ENCODE results near the gene EIF3B.
"Not testable (repeated sequence)": the region's sequence is repeated elsewhere in the genome, so short reads cannot be mapped to it uniquely, and the experiment has no call there.

The EIF3B gene

DNA sequence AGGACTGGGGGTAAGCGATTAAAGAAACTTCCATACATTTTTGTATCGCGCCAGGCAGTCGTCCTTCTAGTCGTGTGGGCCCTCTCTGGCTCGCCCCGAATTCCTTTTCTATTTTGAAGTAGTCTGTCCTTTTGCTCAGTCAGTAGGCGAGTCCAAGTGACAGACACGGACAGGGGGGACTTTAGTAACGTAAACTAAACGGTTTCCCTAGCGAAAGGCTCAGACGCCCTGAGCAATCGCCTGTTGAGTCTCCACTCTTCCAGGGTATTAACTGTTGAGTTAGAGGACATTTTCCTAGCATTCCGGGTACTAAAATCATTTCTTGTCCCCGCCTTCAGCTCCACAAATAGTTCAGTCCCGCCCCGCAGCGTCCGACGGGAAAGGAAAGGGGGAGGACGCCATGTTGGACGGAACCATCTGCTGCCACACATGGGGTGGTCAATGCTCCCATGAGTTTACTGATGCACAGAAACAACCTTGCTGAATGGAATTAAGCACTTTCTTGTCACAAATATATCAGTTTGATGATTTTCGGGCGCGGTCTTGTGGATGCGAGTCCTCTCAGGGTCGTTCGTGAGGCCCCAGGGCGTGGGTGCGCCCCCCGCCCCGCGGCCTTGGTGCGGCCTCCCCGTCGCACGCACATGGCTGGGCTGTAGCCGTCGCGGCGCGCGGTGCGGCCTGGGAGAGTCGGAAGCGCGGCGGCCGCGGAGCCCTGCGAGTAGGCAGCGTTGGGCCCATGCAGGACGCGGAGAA is at the start of gene EIF3B:
TSS of gene EIF3B (plus strand) at position 642 of the 753 bp plus-strand sequence. CDS start at position 737, 95 bp downstream.
- peak; percentile 88 for DNase-seq

- DNase-seq = not testable (repeated sequence)
Measured at GRCh38 chr7:2305258-2305657, 49.4 kb upstream of the EIF3B start.

GRCh38 chr7:2306688-2307087 is 47.9 kb upstream of the EIF3B start:
- DNase-seq = no peak

DNA sequence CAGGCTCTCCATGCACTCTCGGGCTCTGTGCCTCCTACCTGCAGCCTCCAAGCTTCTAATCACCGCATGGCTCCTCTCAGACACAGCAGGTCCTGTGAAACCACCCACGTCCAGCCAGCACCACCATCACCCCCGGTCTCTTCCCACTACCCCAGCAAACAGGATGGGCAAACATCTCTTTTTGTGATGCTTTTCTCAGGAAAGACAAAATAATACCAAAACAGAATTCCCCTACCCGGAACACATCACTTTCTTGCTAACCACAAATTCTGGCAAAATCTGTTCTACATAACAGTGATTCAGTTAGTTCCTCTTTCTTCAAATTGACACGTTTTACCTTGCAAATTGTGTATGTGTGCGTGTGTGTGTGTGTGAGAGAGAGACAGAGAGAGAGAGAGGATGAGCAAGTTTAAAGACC is 46.9 kb upstream of the EIF3B start:
- DNase-seq = peak; percentile 32

DNA sequence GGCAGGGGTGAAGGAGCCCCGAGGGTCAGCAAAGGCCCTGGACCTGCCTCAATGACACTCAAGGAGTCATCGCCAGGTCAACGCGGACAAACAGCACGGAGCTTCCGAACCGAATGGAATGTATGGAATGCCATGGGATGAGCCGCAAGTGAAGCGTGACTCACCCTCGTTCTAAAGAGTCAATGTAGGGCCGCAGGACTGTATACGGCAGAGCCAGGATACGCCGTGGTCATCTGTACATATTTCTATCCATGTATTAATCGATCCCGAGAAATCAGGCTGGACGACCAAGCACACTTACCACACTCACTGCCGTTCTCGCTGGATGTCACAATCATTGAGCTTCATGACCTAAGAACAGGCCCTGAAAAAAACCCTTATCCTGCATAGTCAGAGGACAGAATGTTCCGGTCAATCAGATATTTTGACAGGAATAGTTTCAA is 44.7 kb upstream of the EIF3B start:
- DNase-seq = no peak

DNA sequence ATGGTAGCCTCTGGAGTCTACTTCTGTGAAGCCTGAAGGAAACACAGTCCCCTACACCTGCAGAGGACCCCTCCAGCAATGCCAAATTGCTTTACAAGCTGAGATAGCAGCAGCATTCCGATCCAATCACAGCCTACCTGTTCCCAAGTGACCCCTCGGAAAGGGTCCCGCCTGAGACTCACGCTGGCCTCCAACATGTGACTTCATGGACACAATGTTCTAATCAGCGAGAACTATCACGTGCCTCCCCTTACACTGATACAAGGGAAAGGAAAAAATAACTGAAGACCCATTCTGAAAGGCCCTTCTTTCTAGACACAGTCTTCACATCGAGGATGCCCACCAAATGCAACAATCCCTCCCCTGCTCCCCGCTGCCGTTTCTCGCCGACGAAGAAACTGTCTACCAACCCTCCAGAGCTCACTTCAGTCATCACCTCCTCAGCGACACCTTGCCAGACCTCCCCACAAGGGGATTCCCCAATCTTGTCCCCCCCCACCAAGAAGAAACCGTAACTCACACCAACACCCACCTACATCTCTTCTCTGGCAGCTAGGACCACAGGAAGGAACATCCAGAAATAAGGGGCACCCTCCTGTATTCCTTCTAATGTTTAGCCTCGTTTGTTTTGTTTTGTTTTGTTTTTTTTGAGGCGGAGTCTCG is 42.2 kb upstream of the EIF3B start:
- DNase-seq = peak; percentile 19

- DNase-seq = no peak
Measured at GRCh38 chr7:2313450-2314208, 41.0 kb upstream of the EIF3B start.

DNA sequence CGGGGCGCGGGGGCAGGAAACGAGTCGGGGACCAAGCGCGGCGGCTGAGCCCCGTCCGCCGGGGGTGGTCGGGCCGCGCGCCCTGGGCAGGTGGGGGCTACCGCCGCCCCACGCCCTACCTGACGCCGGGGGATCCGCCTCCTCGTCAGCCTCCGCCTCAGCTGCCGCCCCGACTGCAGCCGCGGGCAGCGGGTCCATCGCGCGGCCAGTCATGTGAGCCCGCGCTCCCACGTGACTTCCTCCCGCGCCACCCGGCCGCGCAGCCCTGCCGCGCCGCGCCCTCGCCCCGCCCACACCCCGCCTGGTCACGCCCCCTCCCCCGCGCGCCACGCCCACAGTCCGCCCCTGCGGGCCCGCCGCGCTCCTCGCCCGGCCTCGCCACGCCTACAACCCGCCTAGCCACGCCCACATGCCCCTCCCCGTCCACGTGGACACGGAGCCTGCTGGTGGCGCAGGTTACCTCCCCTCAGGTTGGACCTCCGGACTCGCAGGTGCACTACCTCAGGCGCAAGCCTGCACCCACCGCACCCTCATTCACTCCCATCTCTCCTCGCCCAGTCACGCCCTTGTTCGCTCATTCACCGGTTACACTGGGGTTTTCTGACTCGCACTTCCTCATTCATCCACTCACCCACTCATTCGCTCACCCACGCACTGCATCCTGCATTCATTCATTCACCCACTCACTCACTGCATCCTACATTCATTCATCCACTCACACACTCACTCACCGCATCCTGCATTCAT is 40.2 kb upstream of the EIF3B start, which contains the start of gene SNX8:
TSS of gene SNX8 (minus strand) at position 233 of the 747 bp plus-strand sequence. CDS start at position 213, 20 bp downstream.
- DNase-seq = peak; percentile 94

- not testable (repeated sequence) for DNase-seq
Measured at GRCh38 chr7:2314956-2315530, 39.6 kb upstream of the EIF3B start.

- DNase-seq = no peak
Measured at GRCh38 chr7:2315787-2316186, 38.8 kb upstream of the EIF3B start.

- no peak for DNase-seq
Measured at GRCh38 chr7:2316578-2316977, 38.0 kb upstream of the EIF3B start.

DNA sequence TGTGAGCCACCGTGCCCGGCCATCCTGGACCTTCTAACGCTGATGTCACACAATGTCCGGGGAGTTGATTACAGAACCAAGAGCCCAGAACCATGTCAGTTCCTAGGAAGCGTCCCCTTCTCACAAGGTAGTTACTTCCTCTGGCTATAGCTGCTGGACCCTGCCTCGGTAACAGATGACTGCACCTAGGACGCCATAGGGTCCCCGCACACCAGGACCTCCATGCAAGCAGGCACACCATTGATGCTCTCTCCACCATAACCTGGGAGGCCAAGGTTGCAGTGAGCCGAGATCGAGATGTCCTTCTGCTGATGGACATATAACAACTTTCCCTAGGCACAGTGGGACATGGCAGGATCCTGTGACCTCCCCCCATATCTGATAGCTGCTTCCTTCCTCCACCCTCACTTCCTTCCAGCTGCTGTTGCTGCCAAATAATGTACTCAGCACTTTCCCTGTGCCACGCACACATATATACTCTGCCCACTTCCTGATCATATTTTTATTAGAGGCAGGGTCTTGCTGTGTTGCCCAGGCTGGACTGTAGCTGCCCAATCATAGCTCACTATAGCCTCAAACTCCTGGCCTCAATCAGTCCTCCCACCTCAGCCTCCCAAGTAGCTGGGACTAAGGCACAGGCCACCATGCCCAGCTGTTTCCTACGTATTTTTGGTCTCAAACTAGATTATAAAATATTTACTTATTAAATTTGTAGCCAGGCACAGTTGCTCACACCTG is 36.9 kb upstream of the EIF3B start:
- DNase-seq = no peak

- DNase-seq = no peak
Measured at GRCh38 chr7:2321020-2321419, 33.6 kb upstream of the EIF3B start.

GRCh38 chr7:2325162-2325561 is 29.5 kb upstream of the EIF3B start:
- no peak for DNase-seq

DNA sequence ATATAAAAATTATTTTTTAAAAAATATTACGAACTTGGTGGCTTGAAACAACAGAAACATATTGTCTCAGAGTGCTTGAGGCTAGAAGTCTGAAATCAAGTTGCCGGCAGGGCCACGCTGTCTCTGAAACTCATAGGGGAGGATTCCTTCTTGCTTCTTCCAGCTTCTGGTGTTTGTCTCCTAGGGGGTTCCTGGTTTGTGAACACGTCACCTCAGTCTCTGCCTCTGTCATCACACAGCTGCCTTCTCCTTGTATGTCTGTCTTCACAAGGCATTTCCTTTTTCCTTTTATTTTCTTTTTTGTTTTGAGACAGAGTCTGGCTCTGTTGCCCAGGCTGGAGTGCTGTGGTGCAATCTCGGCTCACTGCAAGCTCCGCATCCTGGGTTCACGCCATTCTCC is 27.7 kb upstream of the EIF3B start:
- no peak for DNase-seq

DNA sequence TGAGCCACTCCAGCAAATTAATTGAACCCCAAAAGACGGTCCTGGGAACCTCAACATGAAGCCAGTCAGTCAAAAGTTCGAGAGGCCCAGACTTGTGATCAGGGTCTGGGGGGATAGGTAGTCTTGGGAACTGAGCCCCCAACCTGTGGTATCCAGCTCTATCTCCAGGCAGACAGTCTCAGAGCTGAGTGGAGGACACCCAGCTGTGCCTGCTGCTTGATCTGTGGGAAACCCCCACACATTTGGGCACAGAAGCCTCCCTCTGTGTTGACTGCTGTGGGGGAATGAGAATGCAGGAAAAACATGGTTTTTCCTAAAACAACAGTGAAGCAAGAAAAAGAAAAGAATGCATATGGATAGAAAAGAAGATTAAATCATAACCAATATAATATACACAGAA is 24.1 kb upstream of the EIF3B start:
- no peak for DNase-seq

GRCh38 chr7:2331707-2332106 is 22.9 kb upstream of the EIF3B start:
- DNase-seq = no peak

DNA sequence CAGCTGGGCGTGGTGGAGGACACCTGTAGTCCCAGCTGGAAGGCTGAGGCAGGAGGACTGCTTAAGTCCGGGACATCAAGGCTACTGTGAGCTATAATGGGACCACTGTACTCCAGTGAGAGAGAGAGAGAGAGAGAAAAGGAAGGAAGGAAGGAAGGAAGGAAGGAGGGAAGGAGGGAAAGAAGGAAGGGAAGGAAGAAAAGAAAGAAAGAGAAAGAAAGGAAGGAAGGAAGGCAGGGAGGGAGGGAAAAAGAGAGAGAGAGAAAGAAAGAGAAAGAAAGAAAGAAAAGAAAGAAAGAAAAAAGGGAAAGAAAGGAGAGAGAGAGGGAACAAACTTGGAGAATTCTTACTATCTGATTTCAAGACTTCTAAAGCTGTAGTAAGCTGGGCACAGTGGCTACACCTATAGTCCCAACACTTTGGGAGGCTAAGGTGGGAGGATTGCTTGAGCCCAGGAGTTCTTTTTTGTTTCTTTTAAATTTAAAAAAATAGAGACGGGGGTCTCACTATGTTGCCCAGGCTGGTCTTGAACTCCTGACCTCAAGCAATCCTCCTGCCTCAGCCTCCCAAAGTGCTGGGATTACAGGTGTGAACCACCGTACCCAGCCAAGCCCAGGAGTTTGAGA is 21.9 kb upstream of the EIF3B start:
- not testable (repeated sequence) for DNase-seq

DNA sequence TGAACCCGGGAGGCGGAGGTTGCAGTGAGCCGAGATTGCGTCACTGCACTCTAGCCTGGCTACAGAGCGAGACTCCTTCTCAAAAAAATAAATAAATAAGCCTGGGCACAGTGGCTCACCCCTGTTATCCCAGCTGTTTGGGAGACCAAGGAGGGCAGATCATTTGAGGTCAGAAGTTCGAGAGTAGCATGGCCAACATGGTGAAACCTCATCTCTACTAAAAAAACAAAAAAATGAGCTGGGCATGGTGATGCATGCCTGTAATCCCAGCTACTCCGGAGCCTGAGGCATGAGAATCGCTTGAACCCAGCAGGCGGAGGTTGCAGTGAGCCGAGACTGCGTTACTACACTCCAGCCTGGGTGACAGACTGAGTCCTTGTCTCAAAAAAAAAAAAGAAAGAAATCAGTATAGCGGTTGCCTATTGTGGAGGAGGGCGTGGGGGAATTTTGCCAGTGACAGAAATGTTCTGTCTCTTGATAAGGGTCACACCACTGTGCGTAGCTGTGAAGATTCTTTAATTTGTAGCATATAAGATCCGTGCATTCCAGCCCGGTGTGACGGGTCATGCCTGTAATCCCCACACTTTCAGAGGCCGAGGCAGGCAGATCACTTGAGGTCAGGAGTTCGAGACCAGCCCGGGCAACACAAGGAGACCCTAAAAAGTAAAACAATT is 17.9 kb upstream of the EIF3B start:
- no peak for DNase-seq

DNA sequence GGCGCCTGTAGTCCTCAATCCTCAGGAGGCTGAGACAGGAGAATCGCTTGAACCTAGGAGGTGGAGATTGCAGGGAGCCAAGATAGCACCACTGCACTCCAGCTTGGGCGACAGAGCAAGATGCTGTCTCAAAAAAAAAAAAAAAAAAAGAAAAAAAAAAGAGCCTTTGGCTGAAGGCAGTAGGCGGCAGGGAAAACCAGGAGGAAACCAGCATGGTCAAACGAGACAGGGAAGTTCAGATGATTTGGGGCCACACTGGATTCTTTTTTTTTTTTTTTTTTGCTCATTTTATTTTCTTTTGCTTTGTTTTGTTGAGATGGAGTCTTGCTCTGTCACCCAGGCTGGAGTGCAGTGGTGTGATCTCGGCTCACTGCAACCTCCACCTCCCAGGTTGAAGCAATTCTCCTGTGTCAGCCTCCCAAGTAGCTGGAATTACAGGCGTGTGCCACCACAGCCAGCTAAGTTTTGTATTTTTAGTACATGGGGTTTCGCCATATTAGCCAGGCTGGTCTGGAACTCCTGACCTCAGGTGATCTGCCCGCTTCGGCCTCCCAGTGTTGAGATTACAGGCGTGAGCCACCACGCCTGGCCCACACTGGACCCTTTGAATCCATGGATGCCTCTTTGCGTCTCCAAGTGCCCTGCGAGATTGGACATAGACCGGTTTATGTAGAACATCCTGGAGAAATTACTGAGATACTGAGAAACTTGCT is 7.1 kb upstream of the EIF3B start:
- DNase-seq = not testable (repeated sequence)

All from CD4-positive, alpha-beta T cell treated with Interleukin-15 for 1 hour (primary cell).